Psoas muscle (tissue), 8 donors: ENCODE results near the gene KCNJ11. TPM values are rescaled to one million over a fixed set of nuclear protein-coding genes. Genes with fewer than 3 reads are reported as not detected.
A peak's percentile ranks its signal among the peaks of the same experiment; 100 is the strongest.

Experiments used
- ATAC-seq, 4 donors: fragments of 200-7000 bp; cut with Tn5 transposase; one replicate each; pipeline ENCODE4 v1.9.1; 2020; ENCODE audit warnings: moderate library complexity in 3 of 4, mild to moderate bottlenecking in 2 of 4
- DNase-seq, 2 donors: peaks; one replicate each; pipeline ENCODE4 v3.0.0-alpha.2; 2020
- H3K27ac ChIP-seq: fragments of 200-600 bp; one replicate; pipeline ENCODE4 v1.8.0; 2022
- H3K27me3 ChIP-seq, 3 donors: fragments of 200-600 bp in 1 of 3; one replicate each; pipeline versions ENCODE4 v1.6.1 to v1.8.0; 2013 to 2022; ENCODE audit warnings: low read length in 2 of 3, mild to moderate bottlenecking in 2 of 3, moderate library complexity in 1 of 3; ENCODE audit not compliant: insufficient read depth in 3 of 3
- H3K36me3 ChIP-seq, 2 donors: fragments of 200-600 bp in 1 of 2; one replicate each; pipeline versions ENCODE4 v1.6.1 to v1.8.0; 2013 to 2022; ENCODE audit warnings: low read depth in 1 of 2, mild to moderate bottlenecking in 1 of 2, moderate library complexity in 1 of 2; ENCODE audit not compliant: insufficient read depth in 1 of 2
- H3K4me1 ChIP-seq: fragments of 200-600 bp; one replicate; pipeline ENCODE4 v1.8.0; 2022
- H3K4me3 ChIP-seq: fragments of 200-600 bp; one replicate; pipeline ENCODE4 v1.8.0; 2022; ENCODE audit warnings: mild to moderate bottlenecking
- H3K9me3 ChIP-seq: fragments of 200-600 bp; one replicate; pipeline ENCODE4 v1.8.0; 2022
- CTCF ChIP-seq: fragments of 200-600 bp; IDR thresholded peaks from one replicate; pipeline ENCODE4 v1.8.0; 2022; ENCODE audit warnings: antibody characterized with exemption
- WGBS, 3 donors: extraction: QIAGEN DNeasy Blood & Tissue Kit; methylation state at CpG; one replicate each; pipeline versions ENCODE4 v1.1.6 to v1.1.7; 2013; 5-methylcytosine and 5-hydroxymethylcytosine counted together
- intact Hi-C, 2 donors: fragments of 100-400 bp; cut with DNase I; formaldehyde crosslinking; loops; one replicate each; pipeline versions ENCODE4 v1.11.0 to v1.14.2; 2022
- polyA plus RNA-seq, 3 donors: library from polyadenylated mRNA; stranded (reverse); fragments of 200-250 nt; gene quantifications; one replicate each; pipeline ENCODE4 v1.2.3, GENCODE V29; 2013
- total RNA-seq, 4 donors: library from RNA; stranded (reverse); fragmentation: NEBNext Ultra II Directional in 2 of 4; extraction: Animal tissue kit (Norgen Biotek cat#: 25700) in 2 of 4; gene quantifications; one replicate each; pipeline versions ENCODE4 v1.2.1 to v1.2.4, GENCODE V29; 2021 to 2023
- donor health status: healthy with polysubstance abuse.
- donor health status: DM: no; HTN: no; CAD: no; lungs with moderate emphysema.
- donor health status: Bipolar disorder and iron deficiency.
- donor health status: healthy.
- donor health status: DM: yes; HTN: yes; CAD: no.
- donor health status: DM: no; HTN: no; CAD: no.
- donor health status: DM: no; HTN: no; CAD: no.
- donor health status: DM: yes; HTN: yes; CAD: no.

KCNJ11 gene
- total and polyA plus RNA-seq, 7 donors = 66.5 to 173 (median 88.4) TPM

- DNase-seq = peak; percentile 72 to 88
- peaks cover 25% of the 10 kb centered on the region for H3K4me1 ChIP-seq
- ATAC-seq = peak; percentile 95 to 96 (median 96)
- no peaks in the 10 kb centered on the region for H3K27me3 ChIP-seq
- H3K9me3 ChIP-seq = no peaks in the 10 kb centered on the region
- peak overlapping the region; percentile 89 for H3K27ac ChIP-seq
- WGBS, 3 donors = 30 to 39% (median 32%) methylated on average over 6 of the region's 6 CpGs
- intact Hi-C loops = loop anchor here in 1 of 2 donors (5.0 kb wide), 1 partner anchor 52 kb away; no protein-coding TSS in a partner anchor
- H3K4me3 ChIP-seq = no peak overlapping the region
- TF ChIP-seq CTCF = no peak
- H3K36me3 ChIP-seq = no peaks in the 10 kb centered on the region
Measured at GRCh38 chr11:17415523-17416104, 27.2 kb upstream of the KCNJ11 start.

DNA sequence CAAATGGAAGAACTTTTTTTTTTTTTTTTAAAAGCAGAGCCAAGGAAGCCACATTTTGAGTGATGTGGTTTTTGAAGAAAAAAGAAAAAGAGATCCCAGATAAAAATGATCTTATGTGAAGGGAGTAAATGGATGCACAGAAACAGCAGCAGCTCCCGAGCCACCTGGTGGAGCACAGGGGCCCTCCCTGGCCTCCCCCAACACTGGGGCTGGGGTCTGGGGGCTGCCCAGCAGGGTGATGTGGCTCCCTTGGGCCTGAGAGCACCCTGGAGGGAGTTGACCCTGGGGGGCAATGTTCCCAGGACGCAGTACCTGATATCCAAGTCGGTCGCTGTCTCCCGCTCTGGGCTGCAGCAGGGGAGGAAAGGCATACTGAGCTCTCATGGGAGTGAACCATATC lies 26.5 kb upstream of the KCNJ11 start:
- Histone ChIP-seq H3K9me3 (no peaks in the 10 kb centered on the region), H3K4me3 (no peak overlapping the region), H3K27me3 (no peaks in the 10 kb centered on the region), H3K36me3 (no peaks in the 10 kb centered on the region), H3K27ac (peak overlapping the region; percentile 89), H3K4me1 (peaks cover 25% of the 10 kb centered on the region)
- TF ChIP-seq CTCF = no peak
- ATAC-seq (no peak), DNase-seq (peak in 1 of 2 donors; percentile 44)
- intact Hi-C loops = loop anchor here in 1 of 2 donors (5.0 kb wide), 1 partner anchor 52 kb away; no protein-coding TSS in a partner anchor
- WGBS, 3 donors = 87 to 94% (median 94%) methylated on average over 5 of the region's 5 CpGs

- TF ChIP-seq CTCF = no peak
- WGBS, 3 donors = 87 to 93% (median 89%) methylated on average over 8 of the region's 8 CpGs
- ATAC-seq = no peak
- no peaks in the 10 kb centered on the region for H3K27me3 ChIP-seq
- no peak overlapping the region for H3K4me3 ChIP-seq
- no peak overlapping the region for H3K27ac ChIP-seq
- no peaks in the 10 kb centered on the region for H3K9me3 ChIP-seq
- H3K4me1 ChIP-seq = peaks cover 25% of the 10 kb centered on the region
- H3K36me3 ChIP-seq = no peaks in the 10 kb centered on the region
- DNase-seq = peak in 1 of 2 donors; percentile 40
- intact Hi-C loops = no loop called here
Measured at GRCh38 chr11:17414317-17414737, 25.9 kb upstream of the KCNJ11 start.

DNA sequence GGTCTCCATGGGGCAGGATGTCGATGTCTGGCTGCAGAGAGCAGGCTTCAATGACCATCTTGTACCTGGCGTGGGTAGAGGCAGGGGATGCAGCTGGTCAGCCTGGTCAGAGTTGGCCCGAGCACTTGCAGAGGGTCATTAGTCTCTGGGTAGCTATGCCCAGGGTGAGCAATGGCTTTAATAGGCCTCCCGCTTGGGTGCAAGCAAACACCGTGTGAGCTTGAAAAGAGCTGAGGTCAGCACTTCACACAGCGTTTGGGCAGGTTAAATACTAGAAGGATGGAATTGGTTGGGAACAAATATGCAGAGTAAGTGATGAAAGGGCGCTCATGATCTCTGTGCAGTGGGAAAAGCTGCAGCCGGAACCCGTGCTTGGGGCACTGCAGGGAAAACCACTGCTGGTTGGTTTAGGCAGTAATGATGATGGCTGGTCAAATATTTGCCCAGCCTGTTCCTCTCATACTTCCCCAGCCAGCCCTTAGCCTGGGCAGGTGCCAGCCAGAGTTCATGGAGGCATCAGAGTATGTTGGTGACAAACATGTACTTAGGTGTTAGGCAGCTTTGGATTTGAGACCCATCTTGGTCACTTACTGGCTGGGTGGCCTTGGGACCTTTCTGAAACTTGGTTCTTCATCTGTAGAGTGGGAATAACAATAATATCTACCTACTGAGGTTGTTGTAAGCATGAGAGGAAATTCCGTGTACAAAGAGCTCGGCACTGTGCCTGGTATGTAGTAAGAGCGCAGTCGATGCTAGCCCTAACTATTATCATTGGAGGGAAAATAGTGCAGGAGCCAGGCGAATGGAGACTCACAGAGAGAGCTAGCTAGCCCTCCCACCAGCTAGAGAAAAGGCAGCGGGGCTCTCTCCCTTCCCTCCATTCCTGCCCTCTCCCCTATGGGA lies 25.2 kb upstream of the KCNJ11 start:
- H3K4me1 ChIP-seq = peaks cover 25% of the 10 kb centered on the region
- DNase-seq (peak in 1 of 2 donors; percentile 31), ATAC-seq (no peak)
- intact Hi-C loops = no loop called here
- no peak overlapping the region for H3K27ac ChIP-seq
- no peaks in the 10 kb centered on the region for H3K9me3 ChIP-seq
- no peaks in the 10 kb centered on the region for H3K27me3 ChIP-seq
- WGBS, 3 donors = 86 to 91% (median 87%) methylated on average over 15 of the region's 15 CpGs
- no peak for TF ChIP-seq CTCF
- no peaks in the 10 kb centered on the region for H3K36me3 ChIP-seq
- H3K4me3 ChIP-seq = no peak overlapping the region
